Measurements from ENCODE around the gene LRCOL1. TPM values are rescaled to one million over a fixed set of nuclear protein-coding genes. Genes with fewer than 3 reads are reported as not detected.

LRCOL1 gene
- total RNA-seq, 1 donor from 2014 or later, result not detected

DNA sequence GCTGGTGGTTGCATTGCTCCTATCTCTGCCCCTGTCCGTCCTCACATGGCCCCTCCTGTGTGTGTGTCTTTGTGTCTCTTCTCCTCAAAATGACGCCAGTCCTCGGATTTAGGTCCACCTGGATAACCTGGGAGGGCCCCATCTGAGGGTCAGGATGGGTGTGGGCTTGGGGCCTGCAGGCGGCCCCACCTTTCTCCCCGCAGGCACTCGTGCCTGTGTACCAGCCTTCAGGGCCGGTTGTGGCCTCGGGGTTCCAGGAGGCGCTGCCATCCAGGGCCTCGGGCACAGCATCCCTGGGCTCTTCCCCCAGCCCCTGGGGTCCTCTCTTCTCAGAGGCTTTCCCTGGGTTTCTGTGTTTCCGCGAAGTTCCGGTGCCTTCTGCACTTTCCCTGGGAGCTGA, 54.7 kb downstream of the LRCOL1 start:
- no peaks in the 10 kb centered on the region for H3K27me3 ChIP-seq (ENCODE audit: control insufficient read depth, insufficient read depth, low read length)
- DNase-seq (ENCODE audit: low read depth) (no peak), FAIRE-seq (no peak)
- TF ChIP-seq CTCF (IDR thresholded peaks at IDR 0.05; ENCODE audit: insufficient read depth, low read length, severe bottlenecking), result no peak
- H3K36me3 ChIP-seq (ENCODE audit: control insufficient read depth, insufficient read depth, low read length), result no peaks in the 10 kb centered on the region
- H3K4me3 ChIP-seq (ENCODE audit: low read depth, low read length), result no peak overlapping the region

DNA sequence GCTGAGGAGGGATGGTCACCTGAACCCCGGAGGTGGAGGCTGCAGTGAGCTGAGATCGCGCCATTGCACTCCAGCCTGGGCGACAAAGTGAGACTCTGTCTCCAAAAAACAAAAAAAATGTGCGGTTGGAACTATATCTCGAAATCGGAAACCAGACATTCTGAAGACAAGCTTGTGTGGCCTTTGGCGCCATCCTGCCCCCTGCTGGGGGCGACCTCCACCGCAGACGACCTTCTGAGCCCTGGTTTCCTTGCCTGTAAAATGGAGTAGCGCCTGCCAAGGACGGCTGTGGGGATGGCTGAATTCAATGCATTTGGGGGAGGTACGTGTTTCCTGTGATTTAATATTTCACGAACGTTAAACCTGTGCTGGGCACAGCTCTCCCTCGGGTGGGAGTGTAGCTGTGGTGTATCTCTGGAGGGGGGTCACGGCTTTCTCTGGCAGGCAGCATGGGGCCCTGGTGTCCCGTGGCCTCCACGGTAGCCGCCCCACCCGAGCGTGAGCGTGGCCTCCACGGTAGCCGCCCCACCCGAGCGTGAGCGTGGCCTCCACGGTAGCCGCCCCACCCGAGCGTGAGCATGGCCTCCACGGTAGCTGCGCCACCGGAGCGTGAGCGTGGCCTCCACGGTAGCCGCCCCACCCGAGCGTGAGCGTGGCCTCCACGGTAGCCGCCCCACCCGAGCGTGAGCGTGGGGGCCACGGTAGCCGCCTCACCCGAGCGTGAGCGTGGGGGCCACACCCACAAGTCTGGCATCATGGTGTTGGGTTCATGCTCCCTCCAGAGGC, 55.3 kb downstream of the LRCOL1 start:
- no peak for DNase-seq (ENCODE audit: low read depth)
- FAIRE-seq, result no peak
- Histone ChIP-seq H3K4me3 (ENCODE audit: low read depth, low read length) (no peak overlapping the region), H3K36me3 (ENCODE audit: control insufficient read depth, insufficient read depth, low read length) (no peaks in the 10 kb centered on the region), H3K27me3 (ENCODE audit: control insufficient read depth, insufficient read depth, low read length) (no peaks in the 10 kb centered on the region)
- TF ChIP-seq CTCF (IDR thresholded peaks at IDR 0.05; ENCODE audit: insufficient read depth, low read length, severe bottlenecking), result peak; percentile 28

Other genes starting within 250 kb of the LRCOL1 start
- 3.2 and 17.1 TPM in 2 replicates for gene FBRSL1, start 120.4 kb downstream of the LRCOL1 start, total RNA-seq
- gene P2RX2, start 8.2 kb upstream of the LRCOL1 start, total RNA-seq, result not detected in 2 replicates
- 10.5 and 18.3 TPM in 2 replicates for gene POLE, start 76.8 kb upstream of the LRCOL1 start, total RNA-seq
- gene PXMP2, start 77.0 kb upstream of the LRCOL1 start, total RNA-seq, result 12.9 and 15.1 TPM in 2 replicates
- 55.0 and 80.3 TPM in 2 replicates for gene PGAM5, start 100.3 kb upstream of the LRCOL1 start, total RNA-seq
- 71.6 and 82.7 TPM in 2 replicates for gene ANKLE2, start 151.2 kb upstream of the LRCOL1 start, total RNA-seq
- 102 and 134 TPM in 2 replicates for gene GOLGA3, start 218.3 kb upstream of the LRCOL1 start, total RNA-seq

Data from bronchial epithelial cell (primary cell).